GM12872 (cell line): ENCODE data around the gene SMIM14.

Experiments used
- CTCF ChIP-seq: IDR thresholded peaks from 3 replicates; pipeline ENCODE4 v1.5.1; 2011; ENCODE audit warnings: low read depth, mild to moderate bottlenecking, low read length, moderate library complexity; ENCODE audit not compliant: insufficient read depth

The SMIM14 gene

DNA sequence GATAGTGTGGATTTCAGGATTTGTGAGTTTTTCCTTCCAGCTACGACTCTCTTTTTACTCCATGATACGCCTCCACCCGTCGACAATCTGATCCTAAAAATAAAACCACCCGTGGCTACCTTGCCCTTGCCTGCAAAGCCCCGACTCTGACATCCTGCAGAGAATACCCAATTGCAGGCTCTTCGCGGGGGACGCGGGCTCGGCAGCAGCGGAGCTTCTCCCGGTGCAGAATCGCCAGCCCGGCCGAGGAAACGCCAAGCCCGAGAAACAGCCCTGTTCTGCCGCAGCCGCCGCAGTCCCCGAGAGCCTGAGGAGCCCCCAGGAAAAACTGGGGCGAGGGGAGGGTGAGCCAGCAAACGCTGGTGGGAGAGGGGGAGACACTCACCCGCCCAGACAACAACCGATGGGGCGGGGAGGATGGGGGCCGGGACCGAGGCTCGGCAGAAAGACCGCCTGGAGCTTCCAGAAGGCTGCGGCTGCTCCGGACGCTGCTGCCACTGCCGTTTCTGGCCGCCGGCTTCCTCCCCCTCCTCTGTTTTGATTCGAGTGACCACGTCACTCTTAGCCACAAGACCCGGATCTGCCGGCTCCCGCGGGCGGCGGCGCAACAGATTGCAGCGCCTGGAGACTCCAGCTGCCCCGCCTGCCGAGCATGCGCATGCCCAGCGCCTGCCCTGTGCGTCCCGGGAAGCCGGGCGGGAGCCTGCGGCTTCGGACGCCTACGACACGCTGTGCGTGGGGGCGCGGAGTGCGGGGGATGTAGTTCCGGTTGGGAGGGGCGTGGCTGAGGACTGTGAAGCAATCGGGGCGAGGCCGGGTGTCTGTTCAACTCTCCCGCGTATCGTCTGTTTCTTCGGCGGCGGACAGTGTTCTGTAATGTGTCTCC is at the start of gene SMIM14:
Gene SMIM14 (minus strand): TSS at position 512 of the 886 bp plus-strand sequence. CDS start 33,720 bp downstream, outside the sequence.
- no peak for TF ChIP-seq CTCF

GRCh38 chr4:39687014-39687413 is 48.3 kb upstream of the SMIM14 start:
- no peak for TF ChIP-seq CTCF

- TF ChIP-seq CTCF, result no peak
These were observed 47.3 kb upstream of the SMIM14 start for GRCh38 chr4:39685990-39686389.

DNA sequence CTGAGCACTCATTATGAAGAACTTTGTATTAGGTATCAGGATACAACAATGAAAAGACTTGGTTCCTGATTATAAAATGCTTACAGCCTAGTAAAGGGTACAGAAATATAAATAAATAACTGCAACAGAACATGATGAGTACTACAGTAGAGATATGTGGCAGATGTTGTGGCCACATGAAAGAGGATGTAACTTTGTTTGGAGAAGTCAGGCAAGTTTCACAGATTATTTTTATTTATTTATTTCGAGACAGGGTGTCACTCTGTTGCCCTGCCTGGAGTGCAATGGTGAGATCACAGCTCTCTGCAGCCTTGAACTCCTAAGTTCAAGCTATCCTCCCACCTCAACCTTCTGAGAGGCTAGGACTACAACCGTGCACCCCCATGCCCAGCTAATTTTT is 43.5 kb upstream of the SMIM14 start:
- TF ChIP-seq CTCF, result no peak

GRCh38 chr4:39668887-39669286 is 30.2 kb upstream of the SMIM14 start:
- no peak for TF ChIP-seq CTCF

DNA sequence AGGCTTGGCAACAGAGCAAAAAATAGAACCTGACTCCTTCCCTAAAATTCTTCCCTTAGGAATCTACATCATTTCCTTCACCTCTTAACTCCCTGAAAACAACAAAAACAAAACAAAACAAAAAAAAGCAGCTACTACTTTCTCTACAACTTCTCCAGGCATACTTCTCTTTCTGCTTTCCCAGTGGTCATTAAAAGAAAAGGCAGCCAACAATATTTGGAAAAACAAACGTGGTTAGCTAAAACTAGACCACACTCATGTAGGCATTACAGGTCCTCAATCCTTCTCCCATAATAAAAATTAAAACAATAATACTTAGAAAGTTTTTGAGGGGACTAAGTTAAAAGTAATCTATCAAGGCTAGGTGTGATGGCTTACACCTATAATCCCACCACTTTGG is 29.0 kb upstream of the SMIM14 start:
- TF ChIP-seq CTCF, result no peak

GRCh38 chr4:39664828-39665731 is 26.4 kb upstream of the SMIM14 start:
- no peak for TF ChIP-seq CTCF
